Coronary artery (tissue), 2 donors: Measurements from ENCODE around the gene UBE2K.
"Not testable (repeated sequence)": the region's sequence is repeated elsewhere in the genome, so short reads cannot be mapped to it uniquely, and the experiment has no call there.

ENCODE experiments used
- DNase-seq: peaks from one replicate; pipeline ENCODE4 v3.0.0-alpha.2; 2017; ENCODE audit warnings: low spot score
- H3K27ac ChIP-seq, 2 donors: fragments of 200-600 bp; sonication (generic); one replicate each; pipeline ENCODE4 v1.5.1; 2016 to 2019
- H3K4me3 ChIP-seq: fragments of 200-600 bp; sonication (generic); 2 replicates; pipeline ENCODE4 v1.5.1; 2016; ENCODE audit warnings: mild to moderate bottlenecking, moderate library complexity
- TF ChIP-seq, protein P1 (sequence below): fragments of 200-600 bp; sonication (generic); IDR thresholded peaks from one replicate; pipeline ENCODE4 v1.5.1; 2019; ENCODE audit warnings: antibody characterized with exemption

UBE2K gene

DNA sequence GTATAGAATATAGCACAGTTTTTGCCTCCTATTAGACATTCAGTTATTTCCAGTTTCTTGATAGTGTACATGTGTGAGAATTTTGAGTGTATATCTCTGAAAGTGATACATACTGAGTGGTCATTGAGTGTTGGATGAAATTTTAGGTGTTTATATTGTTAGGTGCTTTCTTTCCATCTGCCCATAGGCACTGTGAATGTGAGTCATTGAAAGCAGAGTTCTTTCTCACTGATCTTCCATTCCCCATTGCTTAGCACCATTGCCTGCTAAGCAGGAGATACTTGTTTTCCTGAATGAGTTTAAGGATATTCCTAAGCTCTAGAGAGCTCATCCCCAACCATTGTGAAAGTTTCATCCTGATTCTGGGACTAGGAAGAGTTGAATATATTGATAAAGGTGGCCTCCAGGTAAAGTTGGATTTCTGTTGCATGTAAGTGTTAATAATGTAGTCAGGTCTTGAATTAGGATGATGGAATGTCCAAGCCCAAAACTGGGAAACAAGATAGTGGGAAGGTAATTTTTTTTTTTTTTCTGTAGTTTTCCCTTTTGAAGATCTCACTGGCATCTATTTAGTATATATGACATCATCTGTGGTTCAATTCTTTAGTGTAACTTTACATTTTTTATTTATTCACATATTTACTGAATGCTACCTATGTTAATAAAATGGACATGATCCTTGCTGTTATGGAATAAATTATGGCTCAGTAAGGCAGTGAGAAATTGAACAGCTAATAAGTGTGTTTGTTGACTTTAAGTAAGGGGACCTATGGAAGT lies 22.1 kb downstream of the UBE2K start:
- TF ChIP-seq, protein P1, sequence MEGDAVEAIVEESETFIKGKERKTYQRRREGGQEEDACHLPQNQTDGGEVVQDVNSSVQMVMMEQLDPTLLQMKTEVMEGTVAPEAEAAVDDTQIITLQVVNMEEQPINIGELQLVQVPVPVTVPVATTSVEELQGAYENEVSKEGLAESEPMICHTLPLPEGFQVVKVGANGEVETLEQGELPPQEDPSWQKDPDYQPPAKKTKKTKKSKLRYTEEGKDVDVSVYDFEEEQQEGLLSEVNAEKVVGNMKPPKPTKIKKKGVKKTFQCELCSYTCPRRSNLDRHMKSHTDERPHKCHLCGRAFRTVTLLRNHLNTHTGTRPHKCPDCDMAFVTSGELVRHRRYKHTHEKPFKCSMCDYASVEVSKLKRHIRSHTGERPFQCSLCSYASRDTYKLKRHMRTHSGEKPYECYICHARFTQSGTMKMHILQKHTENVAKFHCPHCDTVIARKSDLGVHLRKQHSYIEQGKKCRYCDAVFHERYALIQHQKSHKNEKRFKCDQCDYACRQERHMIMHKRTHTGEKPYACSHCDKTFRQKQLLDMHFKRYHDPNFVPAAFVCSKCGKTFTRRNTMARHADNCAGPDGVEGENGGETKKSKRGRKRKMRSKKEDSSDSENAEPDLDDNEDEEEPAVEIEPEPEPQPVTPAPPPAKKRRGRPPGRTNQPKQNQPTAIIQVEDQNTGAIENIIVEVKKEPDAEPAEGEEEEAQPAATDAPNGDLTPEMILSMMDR, result no peak
- no peak overlapping the region for H3K4me3 ChIP-seq
- DNase-seq, result no peak
- H3K27ac ChIP-seq, result no peak overlapping the region

DNA sequence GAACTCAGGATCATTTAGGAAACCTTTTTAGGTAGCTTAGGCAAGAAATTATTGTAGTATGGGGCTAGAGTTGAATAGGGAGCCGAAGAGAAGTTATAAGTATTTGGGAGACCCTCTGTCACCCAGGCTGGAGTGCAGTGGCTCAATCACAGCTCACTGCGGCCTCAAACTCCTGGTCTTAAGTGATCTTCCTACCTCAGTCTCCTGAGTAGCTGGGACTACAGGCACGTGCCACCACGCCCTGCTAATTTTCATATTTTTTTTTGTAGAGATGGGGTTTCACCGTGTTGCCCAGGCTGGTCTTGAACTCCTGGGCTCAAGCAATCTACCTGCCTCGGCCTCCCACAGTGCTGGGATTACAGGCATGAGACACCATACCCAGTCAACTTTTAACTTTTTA lies 23.3 kb downstream of the UBE2K start:
- DNase-seq, H3K4me3 ChIP-seq, H3K27ac ChIP-seq: not testable (repeated sequence)

DNA sequence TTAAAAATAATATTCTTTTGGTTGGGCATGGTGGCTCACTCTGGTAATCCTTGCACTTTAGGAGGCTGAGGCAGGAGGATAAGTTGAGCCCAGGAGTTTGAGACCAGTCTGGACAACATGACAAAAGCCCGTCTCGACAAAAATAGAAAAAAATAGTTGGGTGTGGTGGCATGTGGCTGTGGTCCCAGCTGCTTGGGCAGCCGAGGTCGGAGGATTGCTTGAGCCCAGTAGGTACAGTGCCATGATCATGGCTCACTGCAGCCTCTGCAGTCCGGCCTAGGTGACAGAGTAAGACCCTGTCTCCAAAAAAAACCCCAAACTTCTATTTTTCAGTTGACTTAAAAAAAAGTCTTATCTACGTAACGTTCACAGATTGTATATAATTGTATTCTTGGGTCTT lies 23.9 kb downstream of the UBE2K start:
- H3K4me3 ChIP-seq, result no peak overlapping the region
- no peak for DNase-seq
- TF ChIP-seq, protein P1, result no peak
- no peak overlapping the region for H3K27ac ChIP-seq

DNA sequence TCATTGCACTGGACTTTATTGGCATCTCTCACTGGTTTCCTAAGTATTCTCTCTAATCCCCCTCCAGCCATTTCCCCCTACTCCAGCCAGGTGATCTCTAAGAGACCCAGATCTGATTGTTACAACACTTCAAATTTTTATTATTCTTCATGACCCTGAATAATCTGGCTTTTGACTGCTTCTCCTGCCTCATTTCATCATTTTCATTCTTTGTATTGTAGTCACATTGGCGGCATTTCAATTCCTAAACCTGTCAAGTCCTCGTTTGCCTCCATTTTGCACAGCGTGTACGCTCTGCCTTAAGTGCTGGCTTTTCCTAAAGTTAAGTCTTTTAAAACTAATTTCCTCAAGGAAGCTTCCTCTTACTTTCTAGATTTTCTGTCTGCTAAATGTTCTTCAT lies 31.6 kb downstream of the UBE2K start:
- Histone ChIP-seq H3K4me3 (no peak overlapping the region), H3K27ac (no peak overlapping the region)
- no peak for DNase-seq
- TF ChIP-seq, protein P1, result no peak

DNA sequence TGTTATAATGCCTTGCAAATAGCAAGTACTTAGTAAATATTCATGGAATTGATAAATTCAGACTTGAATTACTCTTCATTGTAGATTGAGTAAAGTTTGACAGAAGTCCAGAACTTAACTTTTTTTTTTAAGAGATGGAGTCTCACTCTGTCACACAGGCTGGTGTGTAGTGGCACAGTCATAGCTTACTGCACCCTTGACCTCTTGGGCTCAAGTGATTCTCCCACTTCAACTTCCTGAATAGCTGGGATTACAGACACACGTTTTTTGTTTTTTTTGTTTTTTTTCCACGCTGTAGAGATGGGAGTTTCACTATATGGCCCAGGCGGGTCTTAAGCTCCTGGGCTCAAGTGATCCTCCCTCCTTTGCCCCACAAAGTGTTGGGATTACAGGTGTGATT lies 32.1 kb downstream of the UBE2K start:
- DNase-seq, result no peak
- TF ChIP-seq, protein P1, result no peak
- H3K4me3 ChIP-seq, result no peak overlapping the region
- no peak overlapping the region for H3K27ac ChIP-seq

DNA sequence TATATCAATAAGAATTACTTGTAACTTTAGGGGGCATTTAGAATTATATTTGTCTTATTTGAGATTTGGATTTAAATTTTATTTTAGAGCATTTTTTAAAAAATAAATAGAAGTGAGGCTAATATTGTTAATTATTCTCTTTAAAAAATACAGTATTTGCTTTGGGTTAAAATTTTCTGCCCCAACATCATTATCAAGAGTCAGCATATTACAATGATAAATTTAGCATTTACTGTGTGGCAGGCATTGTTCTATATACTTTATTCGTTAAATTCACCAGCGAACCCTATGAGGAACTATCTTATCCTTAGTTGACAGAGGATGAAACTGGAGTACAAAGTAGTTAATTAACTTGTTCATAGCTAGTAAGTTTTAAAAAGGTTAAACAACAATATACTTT lies 34.0 kb downstream of the UBE2K start:
- TF ChIP-seq, protein P1, result no peak
- no peak for DNase-seq
- Histone ChIP-seq H3K27ac (no peak overlapping the region), H3K4me3 (no peak overlapping the region)

DNA sequence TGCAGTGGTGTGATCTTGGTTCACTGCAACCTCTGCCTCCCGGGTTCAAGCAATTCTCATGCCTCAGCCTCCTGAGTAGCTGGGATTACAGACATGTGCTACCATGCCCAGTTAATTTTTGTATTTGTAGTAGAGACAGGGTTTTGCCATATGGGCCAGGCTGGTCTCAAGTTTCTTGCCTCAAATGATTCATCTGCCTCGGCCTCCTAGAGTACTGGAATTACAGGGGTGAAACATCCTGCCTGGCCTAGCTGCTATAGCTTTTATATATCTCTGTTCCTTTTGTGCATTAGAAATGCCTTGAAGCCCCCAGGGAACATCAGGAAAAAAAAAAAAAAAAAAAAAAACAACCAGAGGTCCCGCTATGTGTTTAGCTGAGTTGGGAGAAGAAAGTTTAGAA lies 34.8 kb downstream of the UBE2K start:
- H3K27ac ChIP-seq, result no peak overlapping the region
- H3K4me3 ChIP-seq, result no peak overlapping the region
- DNase-seq, result no peak
- TF ChIP-seq, protein P1, result no peak

DNA sequence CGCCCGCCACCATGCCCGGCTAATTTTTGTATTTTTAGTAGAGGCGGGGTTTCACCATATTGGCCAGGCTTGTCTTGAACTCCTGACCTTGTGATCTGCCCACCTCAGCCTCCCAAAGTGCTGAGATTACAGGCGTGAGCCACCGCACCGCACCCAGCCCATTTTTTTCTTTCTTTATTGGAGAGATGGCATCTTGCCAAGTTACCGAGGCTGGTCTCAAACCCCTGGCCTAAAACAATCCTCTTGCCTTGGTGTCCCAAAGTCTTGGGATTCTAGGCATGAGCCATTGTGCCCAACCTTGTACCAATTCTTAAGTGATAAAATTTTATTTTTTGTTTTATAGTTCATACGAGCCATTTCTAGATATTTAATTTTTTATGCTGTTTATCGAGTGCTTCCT lies 41.7 kb downstream of the UBE2K start:
- not testable (repeated sequence) for DNase-seq, H3K27ac ChIP-seq, H3K4me3 ChIP-seq
